Skeletal muscle satellite cell (primary cell): ENCODE measurements around the gene SPSB1.
A peak's percentile ranks its signal among the peaks of the same experiment; 100 is the strongest.

Experiments used
- H3K27me3 ChIP-seq: 2 replicates; pipeline ENCODE4 v1.7.0; 2013; ENCODE audit warnings: low read length; ENCODE audit not compliant: control insufficient read depth, insufficient read depth
- H3K36me3 ChIP-seq: 2 replicates; pipeline ENCODE4 v1.7.0; 2013; ENCODE audit warnings: mild to moderate bottlenecking, control low read depth, low read length; ENCODE audit not compliant: insufficient read depth
- H3K4me1 ChIP-seq: 2 replicates; pipeline ENCODE4 v1.7.0; 2013; ENCODE audit warnings: low read length; ENCODE audit not compliant: control insufficient read depth, insufficient read depth
- H3K4me2 ChIP-seq: 2 replicates; pipeline ENCODE4 v1.7.0; 2013; ENCODE audit warnings: mild to moderate bottlenecking, low read length
- H3K4me3 ChIP-seq: 2 replicates; pipeline ENCODE4 v1.7.0; 2013; ENCODE audit warnings: low read length
- H3K9ac ChIP-seq: 2 replicates; pipeline ENCODE4 v1.7.0; 2013; ENCODE audit warnings: mild to moderate bottlenecking, low read depth, low read length, moderate library complexity
- H3K9me3 ChIP-seq: replicated peaks from 2 replicates; pipeline ENCODE4 v1.7.0; 2013; ENCODE audit warnings: mild to moderate bottlenecking, control low read depth, low read length

Gene SPSB1

DNA sequence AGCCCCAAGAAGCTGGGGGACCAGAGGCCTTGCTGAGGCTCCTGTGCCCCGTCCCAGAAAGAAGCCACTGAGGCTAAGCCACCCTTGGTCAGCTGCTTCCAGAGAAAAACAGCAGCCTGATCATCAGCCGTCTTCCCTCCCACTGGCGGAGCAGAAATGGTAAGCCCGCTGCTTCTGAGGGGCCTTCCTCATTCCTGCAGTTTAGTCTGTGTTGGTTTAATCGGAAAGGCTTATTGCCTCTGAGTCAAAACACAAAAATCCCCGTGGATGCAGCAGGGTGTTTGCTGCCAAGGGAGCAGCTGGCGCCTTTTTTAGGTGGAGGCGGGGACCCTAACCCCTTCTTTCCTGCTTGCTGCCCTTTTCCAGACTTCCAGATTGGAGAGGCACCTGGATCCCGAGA is 33.9 kb downstream of the SPSB1 start:
- Histone ChIP-seq H3K27me3 (no peaks in the 10 kb centered on the region), H3K36me3 (no peaks in the 10 kb centered on the region), H3K4me2 (peak overlapping the region; percentile 55), H3K4me3 (no peak overlapping the region), H3K9ac (peak overlapping the region; percentile 55), H3K4me1 (peaks cover 35% of the 10 kb centered on the region), H3K9me3 (no peaks in the 10 kb centered on the region)

DNA sequence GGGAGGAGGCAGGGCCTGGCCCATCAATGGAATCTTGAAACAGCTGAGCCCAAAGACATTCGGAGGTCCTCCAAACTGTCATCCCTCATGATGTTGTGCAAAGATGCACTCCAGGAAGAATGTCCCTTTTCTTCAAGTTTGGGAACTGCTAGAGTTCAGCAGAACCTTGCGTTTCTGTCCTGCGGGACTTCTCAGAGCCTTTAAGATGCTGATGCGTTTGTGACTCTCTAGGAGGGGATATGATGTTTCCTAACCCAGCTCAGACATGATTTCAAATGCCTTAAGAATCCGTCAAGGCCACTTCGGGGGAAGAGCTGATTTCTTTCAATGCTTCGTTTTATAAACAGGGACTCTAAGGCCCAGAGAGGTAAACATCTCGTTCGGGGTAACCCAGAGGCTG is 35.5 kb downstream of the SPSB1 start:
- Histone ChIP-seq H3K9ac (no peak overlapping the region), H3K27me3 (no peaks in the 10 kb centered on the region), H3K4me1 (peaks cover 34% of the 10 kb centered on the region), H3K9me3 (no peaks in the 10 kb centered on the region), H3K4me3 (no peak overlapping the region), H3K36me3 (no peaks in the 10 kb centered on the region), H3K4me2 (no peak overlapping the region)

DNA sequence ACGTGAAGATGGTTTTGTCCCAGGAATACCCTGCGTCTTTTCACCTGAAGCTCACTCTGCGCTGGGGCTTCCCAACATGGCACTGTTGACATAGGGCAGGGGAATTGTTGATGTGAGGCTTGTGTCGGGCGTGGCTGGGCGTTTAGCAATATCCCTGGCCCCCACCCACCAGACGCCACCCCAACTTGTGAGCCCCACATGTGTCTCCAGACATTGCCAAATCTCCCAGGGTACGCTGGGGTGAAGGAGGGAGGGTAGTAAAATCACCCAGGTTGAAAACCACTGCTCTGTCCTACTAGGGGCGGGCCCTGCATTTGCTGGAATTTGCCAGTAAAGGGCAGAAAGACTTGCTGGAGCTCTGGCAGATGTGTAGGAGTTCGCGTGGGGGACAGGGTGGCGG is 36.0 kb downstream of the SPSB1 start:
- H3K9me3 ChIP-seq: no peaks in the 10 kb centered on the region
- H3K27me3 ChIP-seq: no peaks in the 10 kb centered on the region
- H3K4me1 ChIP-seq: peaks cover 34% of the 10 kb centered on the region
- H3K4me3 ChIP-seq: no peak overlapping the region
- no peak overlapping the region for H3K4me2 ChIP-seq
- H3K9ac ChIP-seq: no peak overlapping the region
- H3K36me3 ChIP-seq: no peaks in the 10 kb centered on the region

DNA sequence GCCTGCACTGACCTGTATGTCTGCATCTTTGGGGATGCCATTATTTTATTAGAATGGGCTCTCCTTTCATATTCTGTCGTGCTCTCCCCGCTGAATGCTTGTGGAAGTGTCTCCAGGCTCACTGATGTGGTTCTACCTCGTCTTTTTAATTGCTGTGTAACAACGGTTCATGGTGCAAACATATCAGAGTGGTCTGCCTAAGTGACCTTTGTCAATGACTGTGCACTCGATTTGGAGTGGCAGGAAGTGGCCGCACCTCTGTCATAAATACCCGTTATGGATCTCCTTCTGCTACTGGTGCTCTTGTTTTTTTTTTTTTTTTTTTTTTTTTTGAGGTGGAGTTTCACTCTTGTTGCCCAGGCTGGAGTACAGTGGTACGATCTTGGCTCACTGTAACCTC is 38.3 kb downstream of the SPSB1 start:
- peaks cover 14% of the 10 kb centered on the region for H3K4me1 ChIP-seq
- H3K9me3 ChIP-seq: no peaks in the 10 kb centered on the region
- H3K9ac ChIP-seq: no peak overlapping the region
- no peak overlapping the region for H3K4me2 ChIP-seq
- H3K27me3 ChIP-seq: no peaks in the 10 kb centered on the region
- no peak overlapping the region for H3K4me3 ChIP-seq
- H3K36me3 ChIP-seq: no peaks in the 10 kb centered on the region

DNA sequence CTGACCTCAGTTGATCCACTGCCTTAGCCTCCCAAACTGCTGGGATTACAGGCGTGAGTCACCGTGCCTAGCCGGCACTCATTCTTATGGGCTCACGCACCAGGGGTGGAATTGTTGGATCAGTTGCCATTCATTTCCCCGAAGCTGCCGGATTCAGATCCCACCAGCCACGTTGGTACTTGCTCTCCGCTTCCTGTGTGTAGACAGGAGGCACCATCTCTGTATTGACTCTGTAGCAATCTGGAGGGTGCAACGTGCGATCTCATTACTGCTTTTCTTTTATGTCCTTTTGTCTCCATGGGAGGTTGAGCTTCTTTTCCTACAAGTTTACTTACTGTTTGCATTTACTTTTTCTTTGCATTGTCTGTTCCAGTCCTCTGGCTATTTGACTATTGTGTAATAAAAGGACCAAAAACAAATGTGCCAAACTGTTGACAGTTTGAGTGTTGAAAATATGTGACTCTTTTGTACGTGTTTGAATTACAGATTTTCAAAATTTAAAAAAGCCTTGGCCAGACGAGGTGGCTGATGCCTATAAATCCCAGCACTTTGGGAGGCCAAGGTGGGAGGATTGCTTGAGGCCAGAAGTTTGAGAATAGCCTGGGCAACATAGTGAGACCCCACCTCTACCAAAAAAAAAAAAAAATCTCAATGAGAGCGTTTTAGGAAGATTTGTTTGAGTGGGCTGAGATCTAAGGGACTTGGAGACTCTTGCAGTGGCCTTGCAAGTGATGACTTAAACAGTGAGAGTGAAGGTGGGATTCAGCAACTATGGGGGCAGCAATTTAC is 39.1 kb downstream of the SPSB1 start:
- Histone ChIP-seq H3K36me3 (no peaks in the 10 kb centered on the region), H3K4me1 (peaks cover 7% of the 10 kb centered on the region), H3K9me3 (no peaks in the 10 kb centered on the region), H3K27me3 (no peaks in the 10 kb centered on the region), H3K9ac (no peak overlapping the region), H3K4me2 (no peak overlapping the region), H3K4me3 (no peak overlapping the region)

DNA sequence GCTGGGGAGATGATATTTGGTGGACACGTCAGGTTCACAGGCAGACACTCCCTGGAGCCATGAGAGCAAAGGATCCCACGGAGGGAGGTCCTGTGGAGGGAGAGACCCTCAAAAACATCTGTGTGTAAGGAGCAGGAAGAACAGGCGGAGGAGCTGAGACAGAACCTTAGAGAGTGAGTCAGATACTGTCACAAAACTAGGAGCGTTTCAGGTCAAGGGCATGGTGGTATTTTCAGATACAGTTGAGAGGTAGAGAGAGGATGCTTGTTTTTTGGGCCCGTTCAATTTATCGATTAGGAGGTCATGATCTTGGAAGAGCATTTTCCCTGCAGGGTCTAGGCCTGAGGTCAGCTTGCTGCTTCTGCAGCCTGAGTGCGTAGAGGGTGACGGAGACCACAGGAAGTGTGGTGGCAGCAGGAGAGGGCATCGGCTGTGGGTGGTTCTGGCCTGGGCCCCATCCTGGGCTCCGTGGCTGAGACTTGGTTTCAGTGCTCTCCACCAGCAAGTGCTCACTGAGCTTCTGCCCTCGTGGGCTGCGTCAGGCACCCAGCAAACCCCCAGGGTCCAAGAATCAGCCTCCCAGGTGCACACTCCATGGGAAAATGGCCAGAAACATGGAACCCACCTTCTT is 39.9 kb downstream of the SPSB1 start:
- Histone ChIP-seq H3K4me2 (no peak overlapping the region), H3K4me1 (no peaks in the 10 kb centered on the region), H3K9me3 (no peaks in the 10 kb centered on the region), H3K4me3 (no peak overlapping the region), H3K9ac (no peak overlapping the region), H3K27me3 (no peaks in the 10 kb centered on the region), H3K36me3 (no peaks in the 10 kb centered on the region)

DNA sequence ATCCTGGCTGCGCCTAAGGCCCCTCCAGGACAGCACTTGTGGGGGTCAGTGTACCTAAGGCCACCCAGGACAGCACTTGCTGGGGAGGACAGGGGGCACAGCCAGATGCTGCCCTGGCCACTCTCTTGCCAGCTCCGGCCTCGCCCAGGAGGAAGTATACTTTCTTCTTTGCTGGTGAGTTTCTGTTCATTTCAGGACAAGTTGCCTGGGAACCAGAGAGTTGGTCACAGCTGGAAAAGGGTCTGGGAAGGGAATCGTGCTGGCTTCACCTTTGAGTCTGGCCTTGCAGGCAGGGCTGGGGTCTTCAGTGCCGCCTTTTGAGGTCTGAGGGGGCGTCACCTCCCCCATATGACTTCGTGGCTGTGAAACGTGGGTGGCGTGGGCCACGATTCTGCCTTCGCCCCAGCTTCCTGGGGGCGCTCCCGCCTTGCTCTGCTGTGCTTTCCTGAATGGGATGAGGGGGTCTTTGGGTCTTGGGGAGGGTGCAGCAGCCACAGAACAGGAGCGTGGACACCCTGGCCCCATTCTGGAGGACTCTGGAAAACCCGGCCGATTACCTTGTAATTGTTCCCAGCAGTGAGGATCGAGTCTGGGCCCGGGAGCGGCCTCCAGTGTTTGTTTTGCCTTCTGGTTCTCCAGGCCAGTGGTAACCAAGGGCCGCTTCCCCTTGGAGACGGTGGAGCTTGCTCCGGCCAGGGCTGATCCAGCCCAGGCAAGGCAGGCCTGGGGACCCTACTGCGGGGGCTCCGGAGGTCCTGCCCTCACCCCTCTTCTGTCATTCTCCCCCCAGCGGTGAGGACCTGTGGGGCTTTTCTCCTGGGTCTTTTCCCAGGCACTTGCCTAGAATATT is 45.9 kb downstream of the SPSB1 start:
- Histone ChIP-seq H3K4me2 (no peak overlapping the region), H3K9ac (no peak overlapping the region), H3K9me3 (no peaks in the 10 kb centered on the region), H3K27me3 (no peaks in the 10 kb centered on the region), H3K4me1 (no peaks in the 10 kb centered on the region), H3K36me3 (no peaks in the 10 kb centered on the region), H3K4me3 (no peak overlapping the region)

DNA sequence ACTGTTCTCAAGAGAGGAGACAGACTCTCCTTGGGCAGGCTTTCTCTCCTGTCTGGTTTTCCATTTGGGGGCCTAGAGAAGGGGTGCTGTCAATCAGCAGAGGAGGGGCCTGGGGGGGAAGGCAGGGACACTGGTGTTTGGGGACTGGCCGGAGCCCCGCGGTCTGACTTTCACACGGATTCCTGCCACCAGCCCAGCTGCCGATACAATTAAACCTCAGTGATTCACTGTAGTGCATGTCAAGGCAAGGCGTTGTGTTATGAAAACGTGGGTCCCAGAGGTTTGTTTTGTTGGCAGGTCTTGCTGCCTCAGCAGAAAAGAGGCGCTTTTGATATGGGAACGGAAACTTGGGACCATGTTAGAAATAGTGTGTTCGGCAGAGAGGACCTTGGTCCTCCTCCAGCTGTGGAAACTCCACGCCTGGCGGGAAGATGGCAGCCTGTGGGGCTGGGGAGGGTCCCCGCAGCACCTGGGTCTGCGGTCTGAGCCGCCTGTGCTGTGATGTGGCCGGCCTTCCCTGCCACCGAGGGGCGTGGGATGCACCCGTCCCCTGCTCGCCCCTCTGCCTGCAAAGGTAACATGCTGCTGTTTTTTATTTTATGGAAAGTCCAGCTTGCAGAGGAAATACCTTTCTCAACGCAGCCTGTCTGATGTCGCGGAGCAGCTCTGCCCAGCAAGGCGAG is 47.6 kb downstream of the SPSB1 start:
- no peak overlapping the region for H3K4me2 ChIP-seq

DNA sequence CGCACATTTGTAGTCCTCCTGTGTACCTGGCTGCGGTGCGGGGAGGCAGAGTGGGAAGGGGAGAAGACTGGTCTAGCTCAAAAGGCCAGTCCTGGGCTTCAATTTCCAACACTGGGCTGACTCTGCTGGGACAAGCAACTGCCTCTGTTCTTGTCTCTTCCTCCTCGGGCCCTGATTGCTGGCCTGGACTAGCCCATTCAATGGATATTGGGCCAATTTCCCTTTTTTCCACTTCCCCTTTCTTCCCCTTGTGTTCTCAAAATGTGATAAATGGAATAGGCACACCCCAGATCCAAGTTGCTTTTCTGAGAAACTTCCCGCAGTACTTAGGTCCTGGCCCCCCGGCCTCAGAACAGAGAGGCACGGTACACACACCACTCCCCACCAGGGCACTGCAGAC is 48.2 kb downstream of the SPSB1 start:
- H3K4me2 ChIP-seq: no peak overlapping the region
- H3K36me3 ChIP-seq: no peaks in the 10 kb centered on the region
- no peaks in the 10 kb centered on the region for H3K4me1 ChIP-seq
- H3K9me3 ChIP-seq: no peaks in the 10 kb centered on the region
- no peak overlapping the region for H3K4me3 ChIP-seq
- H3K27me3 ChIP-seq: no peaks in the 10 kb centered on the region
- H3K9ac ChIP-seq: no peak overlapping the region

More for the DNA sequence above, 47.6 kb downstream of the SPSB1 start:
- Histone ChIP-seq H3K4me3 (no peak overlapping the region), H3K9me3 (no peaks in the 10 kb centered on the region), H3K9ac (no peak overlapping the region), H3K4me1 (no peaks in the 10 kb centered on the region), H3K36me3 (no peaks in the 10 kb centered on the region), H3K27me3 (no peaks in the 10 kb centered on the region)

DNA sequence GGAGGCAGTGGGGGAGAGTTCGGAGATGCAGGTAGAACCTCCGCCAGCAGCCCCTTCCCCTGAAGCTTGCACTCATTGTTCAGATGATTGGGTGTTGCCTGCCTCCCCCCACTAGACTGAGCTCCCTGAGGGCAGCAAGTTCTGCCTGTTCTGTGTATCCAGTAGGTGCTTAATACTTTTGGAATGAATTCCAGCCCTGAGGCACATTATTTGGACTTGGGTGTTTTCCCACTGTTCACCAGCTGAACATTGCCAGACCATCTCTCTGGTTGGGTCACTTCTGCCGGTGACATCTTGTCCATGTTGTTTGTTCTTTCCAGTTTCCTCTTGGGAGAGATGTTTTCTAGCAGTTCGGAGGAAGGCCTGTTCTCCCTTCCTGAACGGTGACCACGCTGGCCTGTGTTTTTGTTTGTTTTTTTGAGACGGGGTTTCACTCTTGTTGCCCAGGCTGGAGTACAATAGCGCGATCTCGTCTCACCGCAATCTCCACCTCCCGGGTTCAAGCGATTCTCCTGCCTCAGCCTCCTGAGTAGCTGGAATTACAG is 48.7 kb downstream of the SPSB1 start:
- no peak overlapping the region for H3K4me3 ChIP-seq
- no peak overlapping the region for H3K4me2 ChIP-seq
- H3K36me3 ChIP-seq: no peaks in the 10 kb centered on the region
- no peaks in the 10 kb centered on the region for H3K27me3 ChIP-seq
- no peaks in the 10 kb centered on the region for H3K4me1 ChIP-seq
- H3K9me3 ChIP-seq: no peaks in the 10 kb centered on the region
- H3K9ac ChIP-seq: no peak overlapping the region

DNA sequence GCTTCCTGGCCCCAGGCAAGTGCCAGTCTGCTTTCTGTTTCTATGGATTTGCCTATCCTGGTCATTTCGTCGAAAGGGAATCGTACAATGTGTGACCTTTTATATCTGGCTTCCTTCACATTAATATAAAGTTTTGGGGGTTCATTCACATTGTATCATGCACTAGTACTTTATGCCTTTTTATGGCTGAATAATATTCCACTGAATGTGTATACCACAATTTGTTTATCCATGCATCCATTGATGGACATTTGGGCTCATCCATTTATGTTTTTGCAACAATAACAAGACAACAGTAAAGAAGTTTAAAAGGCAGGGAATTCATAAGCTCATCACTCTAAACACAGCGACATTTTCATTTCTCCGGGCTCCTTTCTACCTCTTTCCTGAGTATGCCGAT is 50.6 kb downstream of the SPSB1 start:
- no peaks in the 10 kb centered on the region for H3K9me3 ChIP-seq
- no peak overlapping the region for H3K4me3 ChIP-seq
- no peaks in the 10 kb centered on the region for H3K36me3 ChIP-seq
- H3K4me1 ChIP-seq: no peaks in the 10 kb centered on the region
- H3K9ac ChIP-seq: no peak overlapping the region
- H3K27me3 ChIP-seq: no peaks in the 10 kb centered on the region
- no peak overlapping the region for H3K4me2 ChIP-seq
